GM19324 (cell line): ENCODE measurements around the gene NMNAT2.

Experiments used
- ATAC-seq: cut with Tn5 transposase; IDR thresholded peaks from one replicate; pipeline ENCODE4 v1.9.1; 2021; ENCODE audit warnings: mild to moderate bottlenecking, moderate library complexity; ENCODE audit not compliant: unreplicated experiment, low FRiP score

The NMNAT2 gene

GRCh38 chr1:183291802-183292514, 126.2 kb downstream of the NMNAT2 start:
- no peak for ATAC-seq

GRCh38 chr1:183291216-183291762, 126.9 kb downstream of the NMNAT2 start:
- no peak for ATAC-seq

DNA sequence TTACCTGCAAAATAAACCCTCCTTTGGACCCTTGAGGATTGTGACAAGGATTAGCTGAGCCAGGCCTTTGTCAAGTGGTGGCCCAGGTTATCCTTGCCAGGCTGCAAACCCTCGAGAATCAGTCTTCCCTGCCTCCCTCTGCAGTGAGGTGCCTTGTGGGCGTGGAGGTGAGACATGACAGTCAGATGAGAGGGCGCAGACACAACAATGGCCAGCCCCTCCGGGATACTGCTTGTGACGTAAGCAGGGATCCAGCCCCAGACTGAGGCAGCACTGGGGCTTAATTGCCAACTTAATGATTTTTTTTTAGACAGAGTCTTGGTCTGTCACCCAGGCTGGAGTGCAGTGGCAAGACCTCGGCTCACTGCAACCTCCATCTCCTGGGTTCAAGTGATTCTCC, 127.6 kb downstream of the NMNAT2 start:
- ATAC-seq = no peak

DNA sequence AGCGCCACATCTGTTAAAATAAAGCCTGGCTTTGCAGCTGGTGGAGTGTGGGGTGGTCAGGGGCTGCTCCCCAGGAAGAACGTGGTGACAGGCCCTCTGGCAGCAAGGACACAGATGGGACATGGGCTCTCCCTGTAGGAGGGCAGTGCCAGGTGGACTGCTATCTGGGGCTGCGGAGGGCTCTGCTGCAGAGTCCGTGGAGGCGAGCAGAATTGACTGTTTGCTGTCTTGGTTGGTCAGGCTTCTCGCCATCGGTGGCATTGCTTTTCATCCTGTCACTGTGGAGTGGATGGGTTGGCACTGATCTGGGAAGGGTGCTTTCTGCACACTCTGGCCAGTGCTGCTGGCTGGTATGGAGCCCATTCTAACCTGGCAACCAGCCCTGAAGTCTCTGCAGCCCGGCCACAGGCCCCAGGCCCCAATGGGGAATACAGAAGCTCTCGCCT, 129.1 kb downstream of the NMNAT2 start:
- ATAC-seq = no peak

DNA sequence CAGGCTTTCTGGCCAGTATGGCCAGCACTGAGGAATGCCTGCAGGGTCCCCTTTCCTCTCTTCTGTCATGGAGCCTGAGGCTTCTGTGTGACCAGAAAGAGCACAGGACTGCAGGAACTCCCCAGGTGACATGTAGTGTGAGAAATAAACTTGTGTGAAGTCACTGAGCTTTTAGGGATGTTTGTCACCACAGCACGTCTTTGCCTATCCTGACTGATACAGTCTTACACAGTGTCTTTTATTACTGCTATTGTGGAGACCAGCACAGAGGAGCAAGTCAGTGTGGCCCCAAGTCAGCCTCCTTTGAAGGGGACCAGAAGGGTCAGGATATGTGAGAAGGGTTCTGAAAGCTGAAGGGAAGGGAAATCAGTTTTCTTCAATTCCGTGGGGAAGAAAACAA, 129.6 kb downstream of the NMNAT2 start:
- ATAC-seq = no peak

DNA sequence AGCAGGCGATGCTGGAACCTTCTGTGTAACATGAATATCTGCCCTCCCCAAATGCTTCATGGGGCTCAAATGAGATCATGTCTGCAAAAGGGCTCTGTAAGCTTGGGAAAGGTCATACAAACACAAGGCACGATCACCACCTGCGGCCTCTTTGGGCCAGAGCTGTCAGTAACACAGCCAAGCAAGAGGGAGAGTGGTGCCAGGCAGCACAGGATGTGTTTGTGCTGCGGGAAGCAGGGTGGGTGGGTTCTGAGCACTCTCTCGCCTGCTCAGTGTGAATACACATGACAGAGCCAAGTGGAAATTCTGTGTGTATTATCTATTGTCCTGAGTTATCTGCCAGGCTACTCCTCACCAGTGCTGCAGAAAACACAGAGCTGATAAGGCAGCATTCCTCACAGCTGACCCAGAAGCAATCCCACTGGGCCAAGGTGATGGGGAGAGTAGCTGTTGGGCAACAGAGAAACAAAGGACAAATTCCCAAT, 130.9 kb downstream of the NMNAT2 start:
- ATAC-seq = no peak

DNA sequence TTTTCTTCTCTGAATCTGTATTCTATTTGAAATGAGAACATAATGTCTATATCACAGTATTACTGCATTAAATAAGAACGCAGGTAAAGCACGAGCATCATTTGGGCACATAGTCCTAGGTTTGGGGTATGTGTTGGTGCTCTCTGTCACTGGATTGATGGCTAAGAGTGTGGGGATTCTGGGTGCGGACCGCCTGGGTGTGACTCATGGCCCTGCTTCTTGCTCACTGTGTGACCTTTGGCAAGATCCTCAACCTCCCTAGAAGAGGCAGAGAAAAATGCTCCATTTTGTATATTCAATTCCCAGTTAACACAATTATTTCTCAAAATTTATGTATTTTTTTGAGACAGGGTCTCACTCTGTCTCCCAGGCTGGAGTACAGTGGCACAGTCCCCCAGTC, 132.4 kb downstream of the NMNAT2 start:
- no peak for ATAC-seq

GRCh38 chr1:183285256-183285655, 132.9 kb downstream of the NMNAT2 start:
- ATAC-seq = no peak

DNA sequence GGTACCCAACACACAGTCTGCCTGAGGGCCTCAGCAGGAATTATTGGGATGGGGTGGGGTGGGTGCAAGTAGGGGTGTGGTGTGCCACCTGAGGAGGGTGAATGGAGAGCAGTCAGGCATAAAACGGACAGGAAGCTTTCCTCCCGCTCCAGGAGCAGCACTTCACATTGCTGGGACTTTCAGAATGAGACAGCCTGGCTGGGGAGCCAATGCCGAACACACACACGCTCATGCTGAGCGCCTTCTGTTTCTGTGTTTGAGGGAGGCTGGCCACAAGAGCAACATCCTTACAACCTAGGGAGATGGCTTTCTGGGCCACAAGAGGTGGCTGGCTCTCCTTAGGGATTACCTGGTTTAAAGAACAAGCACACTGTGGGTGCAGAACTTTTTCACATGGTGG, 134.1 kb downstream of the NMNAT2 start:
- ATAC-seq = no peak

DNA sequence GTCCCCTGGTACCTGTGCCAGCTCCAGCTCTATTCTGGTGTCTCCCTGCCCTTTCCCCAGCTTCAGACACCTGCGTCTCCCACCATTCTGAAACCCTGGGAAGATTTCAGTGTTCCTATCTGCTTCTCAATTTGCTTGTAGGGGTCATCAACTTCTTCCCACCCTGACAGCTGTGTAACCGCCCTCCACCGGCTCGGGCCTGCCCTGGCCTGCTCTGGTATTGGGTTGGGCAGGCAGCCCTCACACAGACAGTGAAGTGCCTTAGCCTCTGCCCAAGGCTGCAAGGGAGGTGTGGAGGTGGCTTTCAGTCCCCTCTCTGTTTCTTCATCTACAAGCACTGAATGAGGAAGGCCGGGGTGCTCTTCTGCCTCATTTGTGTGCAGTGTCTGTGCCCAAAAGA, 134.9 kb downstream of the NMNAT2 start:
- no peak for ATAC-seq

- no peak for ATAC-seq
Measured at GRCh38 chr1:183282101-183282855, 135.9 kb downstream of the NMNAT2 start.

DNA sequence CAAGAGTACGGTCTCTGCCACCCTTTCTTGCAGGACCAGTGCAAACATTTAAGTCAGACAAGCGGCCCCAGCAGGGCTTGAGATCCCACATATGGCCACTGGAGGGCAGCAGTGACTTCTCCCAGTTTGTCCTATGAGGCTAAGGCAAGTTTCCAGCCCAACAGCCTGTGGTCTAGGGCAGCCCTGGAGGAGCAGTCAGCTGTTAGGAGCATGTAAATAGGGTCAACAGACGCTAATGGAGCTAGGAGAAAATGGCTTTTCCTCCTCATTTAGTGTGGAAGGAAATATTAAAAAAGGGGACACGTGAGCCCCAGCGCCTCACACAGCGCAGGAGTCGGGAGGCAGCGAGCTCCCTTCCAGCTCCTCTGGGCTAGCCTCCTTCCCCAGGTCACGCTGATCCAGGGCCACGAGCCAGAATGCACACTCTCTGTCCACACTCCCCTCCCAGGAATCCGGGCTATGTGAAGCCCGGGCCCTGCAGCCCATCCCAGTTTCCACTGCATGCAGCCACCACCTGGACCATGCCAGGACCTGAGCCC, 136.6 kb downstream of the NMNAT2 start:
- no peak for ATAC-seq

GRCh38 chr1:183281039-183281438, 137.1 kb downstream of the NMNAT2 start:
- no peak for ATAC-seq

GRCh38 chr1:183279835-183280234, 138.3 kb downstream of the NMNAT2 start:
- no peak for ATAC-seq

DNA sequence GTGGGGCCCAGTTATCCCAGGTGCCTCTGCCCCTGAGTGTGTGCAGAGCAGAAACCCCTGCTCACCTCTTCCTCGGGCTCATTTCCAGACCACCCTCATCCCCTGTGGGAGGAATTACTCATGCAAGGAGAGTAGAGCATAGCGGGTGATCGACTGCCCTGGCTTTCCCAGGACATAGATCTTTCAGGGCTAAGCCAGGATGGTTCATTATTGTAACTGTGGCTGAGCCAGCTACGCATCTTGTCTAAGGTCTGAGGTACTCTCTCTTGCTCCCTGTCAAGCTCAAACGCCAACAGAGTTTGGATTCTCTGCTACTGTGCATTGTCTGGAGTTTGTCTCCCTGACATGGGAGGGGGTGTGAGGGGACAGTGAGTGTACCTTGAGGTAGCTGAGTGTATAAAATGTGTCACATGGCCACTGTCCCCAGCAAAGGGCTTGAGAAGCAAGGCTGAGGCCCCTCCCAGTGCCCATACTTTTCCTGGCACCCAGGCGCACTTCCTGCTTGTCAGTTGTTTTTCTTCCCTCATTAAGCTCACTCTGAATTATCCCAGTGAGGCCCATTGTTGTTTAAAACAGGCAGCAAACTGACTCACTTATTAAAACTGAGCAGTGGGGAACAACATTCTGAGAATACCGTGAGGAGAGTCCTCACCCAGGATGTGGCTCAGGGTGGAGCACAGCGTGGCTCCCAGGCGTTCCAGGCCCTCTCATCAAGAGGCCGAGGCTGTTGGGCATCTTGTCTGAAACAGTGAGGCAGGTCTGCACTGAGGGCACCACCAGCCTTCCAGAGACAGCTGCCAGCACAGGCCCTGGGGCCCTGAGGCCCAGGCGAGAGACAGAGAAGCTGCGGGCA, 139.2 kb downstream of the NMNAT2 start:
- no peak for ATAC-seq

GRCh38 chr1:183277821-183278738, 140.1 kb downstream of the NMNAT2 start:
- no peak for ATAC-seq

DNA sequence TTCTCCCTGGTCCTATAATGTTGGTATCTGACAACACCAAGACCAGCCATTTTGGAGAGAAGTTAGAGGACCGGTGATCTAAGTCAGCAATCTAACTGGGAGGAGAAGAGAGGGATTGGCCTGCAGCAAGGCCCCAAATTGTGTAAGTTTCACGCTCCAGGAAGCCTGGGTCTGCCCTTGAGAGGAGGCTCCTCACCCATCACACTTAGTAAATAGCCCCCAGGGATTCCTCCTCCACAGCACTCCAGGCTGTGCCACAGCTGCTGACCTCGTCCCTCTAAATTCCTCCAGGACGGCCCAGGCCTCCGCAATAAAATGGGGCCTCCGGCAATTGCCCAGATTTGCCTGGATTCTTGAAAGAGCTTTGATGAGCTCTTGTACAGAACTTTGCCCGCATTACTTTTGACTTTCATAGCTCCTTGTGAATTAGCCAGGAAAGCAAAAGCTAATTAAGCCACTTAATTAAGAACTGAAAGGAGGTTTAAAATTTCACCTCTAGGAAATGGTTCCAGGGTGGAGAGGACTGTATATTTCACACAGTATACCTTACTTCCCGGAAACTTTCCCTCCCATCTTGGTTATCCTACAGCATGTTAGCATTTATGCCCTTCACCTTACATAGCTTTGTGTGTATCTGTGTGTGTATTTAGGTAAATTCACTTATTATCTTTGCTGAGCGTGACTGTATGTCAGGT, 141.6 kb downstream of the NMNAT2 start:
- ATAC-seq = no peak

DNA sequence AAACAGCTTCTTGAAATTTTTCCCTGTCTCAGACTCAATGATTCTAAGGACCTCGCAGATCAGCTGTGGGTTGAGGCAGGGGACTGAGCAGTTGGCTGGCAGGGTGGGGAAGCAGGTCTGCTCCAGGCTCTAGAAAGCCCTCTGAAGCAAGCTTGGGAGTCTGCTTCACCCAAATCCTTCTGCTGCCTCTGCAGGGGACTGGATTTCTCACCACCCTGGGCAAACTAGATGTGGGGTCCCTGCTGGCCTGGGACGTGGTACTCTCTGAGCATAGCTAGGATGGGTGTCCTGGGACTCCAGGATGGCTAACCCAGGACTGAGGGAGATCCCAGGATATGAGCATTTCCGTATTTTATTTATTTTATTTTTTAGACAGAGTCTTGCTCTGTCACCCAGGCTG, 142.9 kb downstream of the NMNAT2 start:
- ATAC-seq = no peak

DNA sequence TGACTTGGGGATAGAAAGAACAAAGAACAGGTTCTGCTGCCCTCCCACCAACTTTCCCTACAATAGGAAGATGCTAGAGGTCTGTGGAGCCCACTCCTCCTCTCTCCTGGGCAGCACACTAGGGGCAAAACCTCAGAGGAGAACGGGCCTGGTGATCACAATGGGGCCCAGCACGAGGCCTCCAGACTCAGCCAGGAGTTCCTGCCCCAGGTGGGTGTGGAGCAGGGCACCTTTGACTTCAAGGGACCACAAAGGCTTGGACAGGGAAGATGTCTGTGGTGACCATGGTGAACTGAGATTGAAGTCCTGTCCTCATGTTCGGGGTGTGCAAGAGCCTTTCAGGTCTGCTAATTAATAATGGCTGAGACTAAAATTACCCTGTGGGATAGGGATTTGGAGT, 143.3 kb downstream of the NMNAT2 start:
- no peak for ATAC-seq
